Measurements from ENCODE around the gene MSI2.

MSI2 gene

DNA sequence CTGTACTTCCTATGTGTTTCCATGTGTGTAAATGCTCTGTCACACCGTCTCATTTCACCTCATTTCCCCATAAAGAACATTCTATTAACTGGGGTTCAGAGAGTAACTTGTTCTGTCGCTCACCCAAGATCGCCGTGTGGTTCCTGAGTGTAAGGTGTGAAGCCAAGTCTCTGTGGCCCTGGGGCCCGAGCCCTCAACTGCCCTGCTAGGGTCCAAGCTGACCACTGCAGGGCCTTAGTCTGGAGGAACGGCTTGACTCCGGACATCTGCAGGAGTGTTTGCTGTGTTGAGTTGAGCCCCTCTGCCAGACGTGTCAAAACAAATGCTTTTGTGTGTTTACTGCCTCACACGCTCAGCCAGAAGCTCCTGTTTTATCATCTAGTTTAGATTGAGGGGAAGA is 244.7 kb downstream of the MSI2 start:
- Histone ChIP-seq H3K9ac (ENCODE audit: low read depth, low read length, poor library complexity, severe bottlenecking) (no peak overlapping the region), H3K79me2 (ENCODE audit: insufficient read depth, low read length) (peaks cover 99% of the 10 kb centered on the region), H3K4me3 (ENCODE audit: low read length, poor library complexity, severe bottlenecking) (no peak overlapping the region), H2AFZ (ENCODE audit: low read length) (no peak overlapping the region), H3F3A (ENCODE audit: low read depth) (no peaks in the 10 kb centered on the region), H3K4me1 (ENCODE audit: insufficient read depth, low read length, poor library complexity, severe bottlenecking) (peaks cover 38% of the 10 kb centered on the region), H3K36me3 (ENCODE audit: insufficient read depth, low read length) (peaks cover 33% of the 10 kb centered on the region; the same call in 1 of the 2 replicates), H3K27me3 (ENCODE audit: insufficient read depth, low read length, poor library complexity, severe bottlenecking) (no peaks in the 10 kb centered on the region), H3K9me2 (replicated peaks; ENCODE audit: low read depth, low read length) (no peaks in the 10 kb centered on the region), H3K9me3 (ENCODE audit: insufficient read depth, low read depth, low read length) (no peaks in the 10 kb centered on the region), H4K20me1 (ENCODE audit: insufficient read depth, low read length, poor library complexity, severe bottlenecking) (peaks cover 43% of the 10 kb centered on the region), H3K4me2 (ENCODE audit: low read depth, low read length, poor library complexity, severe bottlenecking) (no peak overlapping the region)
- TF ChIP-seq EZH2phosphoT487 (IDR thresholded peaks at IDR 0.05; ENCODE audit: borderline replicate concordance): no peak
- TF ChIP-seq, protein P1, sequence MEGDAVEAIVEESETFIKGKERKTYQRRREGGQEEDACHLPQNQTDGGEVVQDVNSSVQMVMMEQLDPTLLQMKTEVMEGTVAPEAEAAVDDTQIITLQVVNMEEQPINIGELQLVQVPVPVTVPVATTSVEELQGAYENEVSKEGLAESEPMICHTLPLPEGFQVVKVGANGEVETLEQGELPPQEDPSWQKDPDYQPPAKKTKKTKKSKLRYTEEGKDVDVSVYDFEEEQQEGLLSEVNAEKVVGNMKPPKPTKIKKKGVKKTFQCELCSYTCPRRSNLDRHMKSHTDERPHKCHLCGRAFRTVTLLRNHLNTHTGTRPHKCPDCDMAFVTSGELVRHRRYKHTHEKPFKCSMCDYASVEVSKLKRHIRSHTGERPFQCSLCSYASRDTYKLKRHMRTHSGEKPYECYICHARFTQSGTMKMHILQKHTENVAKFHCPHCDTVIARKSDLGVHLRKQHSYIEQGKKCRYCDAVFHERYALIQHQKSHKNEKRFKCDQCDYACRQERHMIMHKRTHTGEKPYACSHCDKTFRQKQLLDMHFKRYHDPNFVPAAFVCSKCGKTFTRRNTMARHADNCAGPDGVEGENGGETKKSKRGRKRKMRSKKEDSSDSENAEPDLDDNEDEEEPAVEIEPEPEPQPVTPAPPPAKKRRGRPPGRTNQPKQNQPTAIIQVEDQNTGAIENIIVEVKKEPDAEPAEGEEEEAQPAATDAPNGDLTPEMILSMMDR (conservative IDR thresholded peaks at IDR 0.05; ENCODE audit: low read length): no peak

DNA sequence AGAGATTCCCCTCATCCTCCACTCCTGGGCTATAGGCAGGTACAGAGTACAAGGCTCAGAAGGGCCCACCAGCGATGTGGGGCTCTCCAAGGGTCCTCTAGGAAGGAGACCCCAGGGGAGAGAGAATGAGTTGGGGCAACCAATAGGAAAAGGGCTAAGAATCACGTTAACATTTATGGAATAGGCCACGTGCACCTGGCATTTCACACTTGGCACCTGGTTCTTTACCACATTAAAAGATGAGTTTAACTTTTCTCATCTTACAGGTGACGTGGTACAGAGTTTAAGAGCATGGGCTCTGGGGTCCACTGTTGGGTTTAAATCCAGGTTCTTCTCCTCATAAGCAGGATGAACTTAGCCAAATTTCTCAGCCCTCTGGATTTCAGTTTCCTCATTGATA is 245.7 kb downstream of the MSI2 start:
- Histone ChIP-seq H3K4me3 (ENCODE audit: low read length, poor library complexity, severe bottlenecking) (no peak overlapping the region), H3K79me2 (ENCODE audit: insufficient read depth, low read length) (peaks cover 99% of the 10 kb centered on the region), H3K9me2 (replicated peaks; ENCODE audit: low read depth, low read length) (no peaks in the 10 kb centered on the region), H3K4me2 (ENCODE audit: low read depth, low read length, poor library complexity, severe bottlenecking) (no peak overlapping the region), H2AFZ (ENCODE audit: low read length) (no peak overlapping the region), H3K9ac (ENCODE audit: low read depth, low read length, poor library complexity, severe bottlenecking) (no peak overlapping the region), H4K20me1 (ENCODE audit: insufficient read depth, low read length, poor library complexity, severe bottlenecking) (peaks cover 49% of the 10 kb centered on the region), H3K9me3 (ENCODE audit: insufficient read depth, low read depth, low read length) (no peaks in the 10 kb centered on the region), H3F3A (ENCODE audit: low read depth) (no peaks in the 10 kb centered on the region), H3K36me3 (ENCODE audit: insufficient read depth, low read length) (peaks cover 33% of the 10 kb centered on the region; the same call in 1 of the 2 replicates), H3K27me3 (ENCODE audit: insufficient read depth, low read length, poor library complexity, severe bottlenecking) (no peaks in the 10 kb centered on the region), H3K4me1 (ENCODE audit: insufficient read depth, low read length, poor library complexity, severe bottlenecking) (peaks cover 41% of the 10 kb centered on the region)
- no peak for TF ChIP-seq EZH2phosphoT487 (IDR thresholded peaks at IDR 0.05; ENCODE audit: borderline replicate concordance)
- TF ChIP-seq, protein P1 (conservative IDR thresholded peaks at IDR 0.05; ENCODE audit: low read length): no peak

DNA sequence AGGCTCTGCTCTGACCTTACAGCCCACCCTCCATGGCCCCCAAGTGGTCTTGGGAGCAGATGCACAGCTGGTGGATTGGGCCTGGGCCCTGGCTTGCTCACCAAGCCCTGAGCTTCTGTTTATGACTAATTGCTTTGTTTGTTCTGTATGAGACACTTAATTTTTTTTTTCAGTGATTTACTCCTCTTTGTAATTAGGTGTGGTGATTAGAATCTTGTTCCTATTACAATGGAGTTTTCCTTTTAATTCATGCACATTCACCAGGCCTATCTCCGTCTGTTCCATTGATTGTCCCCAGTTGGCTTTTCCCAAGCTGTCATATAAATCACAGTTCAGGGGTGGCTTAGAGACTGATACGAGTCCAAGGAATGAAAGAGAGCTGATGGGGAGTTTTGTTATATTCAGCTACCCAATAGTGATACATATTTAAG is 246.5 kb downstream of the MSI2 start:
- Histone ChIP-seq H3K9ac (ENCODE audit: low read depth, low read length, poor library complexity, severe bottlenecking) (no peak overlapping the region), H3K9me3 (ENCODE audit: insufficient read depth, low read depth, low read length) (no peaks in the 10 kb centered on the region), H2AFZ (ENCODE audit: low read length) (no peak overlapping the region), H3K9me2 (replicated peaks; ENCODE audit: low read depth, low read length) (no peaks in the 10 kb centered on the region), H3K27me3 (ENCODE audit: insufficient read depth, low read length, poor library complexity, severe bottlenecking) (no peaks in the 10 kb centered on the region), H3K4me3 (ENCODE audit: low read length, poor library complexity, severe bottlenecking) (no peak overlapping the region), H3F3A (ENCODE audit: low read depth) (no peaks in the 10 kb centered on the region), H3K4me1 (ENCODE audit: insufficient read depth, low read length, poor library complexity, severe bottlenecking) (peaks cover 38% of the 10 kb centered on the region), H3K4me2 (ENCODE audit: low read depth, low read length, poor library complexity, severe bottlenecking) (no peak overlapping the region), H4K20me1 (ENCODE audit: insufficient read depth, low read length, poor library complexity, severe bottlenecking) (peaks cover 50% of the 10 kb centered on the region), H3K79me2 (ENCODE audit: insufficient read depth, low read length) (peaks cover 99% of the 10 kb centered on the region), H3K36me3 (ENCODE audit: insufficient read depth, low read length) (peaks cover 25% of the 10 kb centered on the region; the same call in 1 of the 2 replicates)
- TF ChIP-seq, protein P1 (conservative IDR thresholded peaks at IDR 0.05; ENCODE audit: low read length): 0 out of 2 replicates have a peak, but pooled peaks have one; percentile 12
- no peak for TF ChIP-seq EZH2phosphoT487 (IDR thresholded peaks at IDR 0.05; ENCODE audit: borderline replicate concordance)
